T-helper 1 cell treated with Interleukin-12 subunit alpha and Interleukin-12 subunit beta and Interleukin-4 antibody, amounts not matched to agents 30 ng/mL and 1 ng/mL, for 36 hours (primary cell): ENCODE data around the gene COL5A3. TPM values are rescaled to one million over a fixed set of nuclear protein-coding genes. Genes with fewer than 3 reads are reported as not detected.

Experiments used
- intact Hi-C: fragments of 100-400 bp; cut with micrococcal nuclease; formaldehyde crosslinking; loops from one replicate; pipeline ENCODE4 v1.15.1; 2024
- total RNA-seq: library from RNA; stranded (reverse); gene quantifications from 2 replicates; pipeline ENCODE4 v1.2.3, GENCODE V29; 2022

The COL5A3 gene
- total RNA-seq, 1 donor from 2014 or later, result 0.07 TPM

- intact Hi-C loops, result no loop called here
These were observed 1.7 kb upstream of the COL5A3 start for GRCh38 chr19:10011974-10012373.

GRCh38 chr19:10010939-10011338 is 635 bp upstream of the COL5A3 start:
- intact Hi-C loops, result no loop called here

DNA sequence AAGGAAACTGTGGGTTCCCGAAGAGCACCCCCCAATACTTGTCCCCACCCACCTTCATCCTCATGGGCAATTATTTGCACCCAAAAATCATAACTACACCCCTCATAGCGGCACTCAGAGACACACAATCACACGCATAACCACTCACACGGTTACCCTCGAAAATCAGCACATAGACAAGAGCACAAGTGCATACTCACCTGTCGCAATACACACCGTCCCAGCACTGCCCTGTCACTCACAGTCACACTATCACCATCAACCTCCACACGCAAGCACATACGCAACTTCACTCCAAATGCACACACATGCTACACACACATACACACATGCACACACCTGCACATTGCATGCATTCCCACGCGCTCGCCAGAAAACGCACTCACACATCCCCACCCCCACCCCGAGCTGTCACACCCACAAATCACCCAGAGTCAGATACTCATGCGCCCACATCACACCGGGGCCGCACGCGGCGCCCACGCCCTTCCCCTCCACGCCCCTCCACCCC is 535 bp downstream of the COL5A3 start:
- intact Hi-C loops, result no loop called here

DNA sequence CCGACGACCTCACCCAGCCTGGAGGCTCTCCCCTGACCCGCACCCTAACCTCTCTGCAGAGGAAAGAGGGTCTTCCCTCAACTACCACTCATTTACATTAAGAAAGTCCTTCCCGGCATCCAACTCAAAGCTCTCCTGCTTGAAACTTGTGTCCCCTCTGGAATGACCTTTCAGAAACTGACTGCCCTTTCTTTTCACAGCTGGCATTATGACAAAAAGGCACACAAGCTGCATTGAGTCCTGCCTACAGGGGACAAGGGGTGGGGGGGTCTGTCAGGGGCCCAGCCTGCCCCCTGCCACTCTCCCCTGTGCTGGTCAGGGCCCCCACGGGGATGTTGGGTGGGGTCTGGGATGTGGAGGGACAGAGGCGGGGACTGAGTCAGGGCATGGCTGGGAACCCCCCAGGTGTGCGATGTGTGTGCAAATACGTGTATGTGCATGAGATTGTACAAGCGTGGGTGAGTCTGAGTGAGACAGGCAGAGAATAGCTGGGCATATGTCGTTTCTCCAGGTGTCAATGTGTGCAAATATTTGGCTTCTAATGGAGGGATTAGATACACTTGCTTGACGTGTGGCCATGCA is 2.0 kb downstream of the COL5A3 start:
- intact Hi-C loops, result no loop called here

DNA sequence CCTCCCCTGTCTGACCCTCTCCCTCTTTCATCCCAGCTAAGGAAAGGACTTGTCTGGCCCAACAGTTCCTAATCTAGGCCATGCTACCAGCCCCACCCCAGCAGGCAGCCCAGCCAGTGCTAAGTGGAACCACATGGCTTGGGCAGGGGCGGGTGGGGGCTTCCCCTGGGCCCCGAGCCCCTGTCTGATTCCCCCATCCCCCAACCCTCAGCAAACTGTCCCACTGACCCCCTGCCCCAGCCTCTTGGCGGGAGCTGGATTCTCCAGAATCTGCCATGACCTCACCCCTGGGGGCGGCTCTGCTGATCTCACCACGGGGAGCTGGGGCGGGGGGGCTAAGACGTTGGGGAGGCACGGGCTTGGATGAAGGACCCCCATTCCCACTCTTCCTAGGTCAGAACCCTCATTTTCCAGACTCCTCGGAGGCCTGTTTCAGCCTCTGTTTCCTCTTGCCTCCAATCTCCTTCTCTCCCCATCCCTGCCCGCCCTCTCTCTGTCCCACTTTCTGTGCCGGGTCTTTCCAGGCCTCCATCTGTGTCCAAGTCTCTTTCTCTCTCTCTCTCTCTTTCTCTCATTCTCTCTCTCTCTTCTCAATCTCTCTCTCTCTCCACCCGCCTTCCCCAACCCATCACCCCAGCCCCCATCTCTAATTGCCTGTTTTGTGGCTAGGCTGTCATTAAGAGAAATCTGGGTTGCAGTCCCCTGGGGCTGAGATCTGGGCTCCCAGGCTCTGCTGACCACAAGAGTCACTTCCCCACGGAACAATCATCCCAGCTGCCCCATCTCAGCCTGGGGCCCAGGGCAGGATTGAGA is 2.7 kb downstream of the COL5A3 start:
- intact Hi-C loops, result no loop called here

GRCh38 chr19:10006752-10007323 is 3.5 kb downstream of the COL5A3 start:
- intact Hi-C loops, result no loop called here

GRCh38 chr19:10006335-10006708 is 4.0 kb downstream of the COL5A3 start:
- intact Hi-C loops, result no loop called here

- intact Hi-C loops, result no loop called here
These were observed 4.5 kb downstream of the COL5A3 start for GRCh38 chr19:10005632-10006334.

DNA sequence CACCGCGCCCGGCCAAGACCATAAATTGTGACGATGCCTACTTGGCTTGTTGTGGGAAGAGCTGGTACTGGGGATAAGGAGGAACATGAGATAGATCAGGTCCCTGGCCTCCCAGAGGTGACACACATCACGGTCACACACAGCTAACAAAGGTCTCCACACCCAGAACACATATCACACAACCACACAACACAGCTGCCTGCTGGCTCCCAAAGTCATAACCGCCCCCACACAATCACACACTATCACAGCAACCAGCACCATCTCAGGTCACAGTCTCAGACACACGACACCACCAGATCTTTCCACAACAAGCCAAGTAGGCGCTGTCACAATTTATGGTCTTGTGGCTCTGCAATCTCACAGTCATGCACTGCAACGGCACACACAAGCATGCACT is 5.7 kb downstream of the COL5A3 start:
- intact Hi-C loops, result no loop called here

DNA sequence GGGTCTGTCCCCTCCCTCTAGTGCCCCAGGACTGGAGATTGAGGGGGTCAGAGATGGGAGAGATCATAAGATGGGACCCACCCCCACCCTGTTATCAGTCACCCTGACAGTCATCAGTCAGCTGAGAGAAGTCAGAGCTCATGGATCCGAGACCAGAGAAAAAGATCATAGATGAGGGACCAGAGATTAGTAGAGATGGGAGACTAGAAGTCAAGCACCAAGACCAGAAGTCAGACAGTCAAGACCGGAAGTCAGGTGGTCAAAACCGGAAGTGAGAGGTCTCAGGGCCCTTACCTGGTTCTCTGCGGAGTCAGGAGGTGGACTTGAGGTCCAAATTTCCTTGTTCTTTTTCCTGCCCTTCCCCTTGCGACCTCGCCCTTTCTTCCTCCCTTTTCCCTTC is 7.0 kb downstream of the COL5A3 start:
- intact Hi-C loops, result no loop called here

DNA sequence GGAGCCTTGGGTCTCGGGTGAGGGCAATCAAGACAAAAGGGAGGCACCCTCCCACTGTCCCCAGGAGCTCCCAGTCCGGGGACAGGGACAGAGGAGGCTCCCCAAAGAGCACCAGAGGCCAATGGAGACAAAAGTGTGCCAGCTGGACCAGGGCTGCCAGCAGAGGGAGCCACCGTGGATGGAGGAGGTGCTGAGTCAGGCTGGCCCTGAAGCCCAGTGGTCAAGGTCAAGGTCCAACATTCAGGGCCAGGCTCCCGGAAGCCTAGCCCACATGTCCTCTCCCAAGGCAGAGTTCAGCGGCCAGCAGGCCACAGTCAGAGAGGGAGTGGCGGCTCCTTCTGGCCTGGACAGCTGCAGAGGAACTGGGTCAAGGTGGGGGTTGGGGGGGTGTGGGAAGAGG is 8.4 kb downstream of the COL5A3 start:
- intact Hi-C loops, result no loop called here

DNA sequence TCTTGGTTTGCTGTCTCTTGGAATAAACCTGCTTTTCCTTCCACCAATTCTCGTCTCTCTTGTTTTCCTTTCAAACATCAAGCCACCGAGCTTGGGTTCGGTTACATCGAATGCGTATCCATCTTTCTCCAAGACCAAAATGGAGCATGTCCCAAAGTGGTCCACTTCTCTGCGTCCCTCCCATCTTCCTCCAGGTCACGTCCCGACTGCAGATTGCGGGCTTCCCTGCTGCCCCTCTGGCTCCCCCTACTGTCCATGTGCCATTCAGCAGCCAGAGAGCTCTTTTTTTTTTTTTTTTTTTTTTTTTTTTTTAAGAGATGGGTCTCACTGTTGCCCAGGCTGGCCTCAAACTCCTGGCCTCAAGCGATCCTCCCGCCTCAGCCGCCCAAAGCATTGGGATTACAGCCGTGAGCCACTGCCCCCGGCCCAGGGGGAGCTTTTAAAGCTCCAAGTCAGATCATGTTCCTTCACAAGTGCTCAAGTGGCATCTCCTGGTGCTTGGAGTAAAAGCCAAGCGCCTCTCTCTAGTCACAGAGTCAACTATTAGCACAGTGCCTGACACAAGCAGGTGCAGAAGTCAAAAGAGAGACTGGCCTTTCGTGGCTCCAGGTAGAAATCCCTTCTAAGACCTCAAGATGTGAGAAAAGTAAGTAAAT is 10.0 kb downstream of the COL5A3 start:
- intact Hi-C loops, result loop anchor here (1.0 kb wide), 2 partner anchors 66 to 152 kb away; no protein-coding TSS in a partner anchor

DNA sequence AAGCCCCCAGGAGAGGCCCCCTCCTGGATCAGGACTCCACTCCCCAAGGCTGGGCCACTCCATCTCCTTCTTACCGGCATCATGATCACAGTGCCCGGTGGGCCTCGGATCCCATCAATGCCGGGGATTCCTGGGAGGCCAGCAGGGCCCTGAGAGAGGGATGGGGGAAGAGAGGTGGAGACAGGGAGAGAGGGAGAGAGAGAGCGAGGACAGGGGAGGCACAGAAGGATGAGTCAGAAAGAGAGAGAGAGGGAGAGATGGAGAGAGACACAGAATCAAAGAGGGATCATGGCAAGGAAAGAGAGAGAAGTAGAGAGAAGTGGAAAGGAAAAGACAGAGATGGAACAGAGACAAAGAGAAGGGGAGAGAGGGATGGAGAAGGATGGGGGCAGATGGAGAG is 13.8 kb downstream of the COL5A3 start:
- intact Hi-C loops, result no loop called here

GRCh38 chr19:9995999-9996398 is 14.3 kb downstream of the COL5A3 start:
- intact Hi-C loops, result no loop called here

DNA sequence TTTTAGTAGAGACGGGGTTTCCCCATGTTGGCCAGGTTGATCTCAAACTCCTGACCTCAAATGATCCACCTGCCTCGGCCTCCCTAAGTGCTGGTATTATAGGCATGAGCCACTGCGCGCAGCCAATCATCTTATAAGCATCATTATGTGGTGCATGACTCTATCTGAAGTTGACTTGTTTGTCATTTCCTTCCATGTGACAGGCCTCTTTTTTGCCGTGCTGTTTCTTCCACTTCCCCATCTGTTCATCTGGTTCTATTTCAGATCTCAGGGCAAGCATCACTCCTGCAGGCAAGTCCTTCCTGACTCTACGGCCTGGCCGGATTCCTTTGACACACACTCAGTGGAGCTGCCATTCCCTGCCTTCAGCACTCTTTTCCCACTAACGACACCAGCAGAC is 15.2 kb downstream of the COL5A3 start:
- intact Hi-C loops, result no loop called here

- intact Hi-C loops, result no loop called here
These were observed 18.7 kb downstream of the COL5A3 start for GRCh38 chr19:9991425-9992191.

DNA sequence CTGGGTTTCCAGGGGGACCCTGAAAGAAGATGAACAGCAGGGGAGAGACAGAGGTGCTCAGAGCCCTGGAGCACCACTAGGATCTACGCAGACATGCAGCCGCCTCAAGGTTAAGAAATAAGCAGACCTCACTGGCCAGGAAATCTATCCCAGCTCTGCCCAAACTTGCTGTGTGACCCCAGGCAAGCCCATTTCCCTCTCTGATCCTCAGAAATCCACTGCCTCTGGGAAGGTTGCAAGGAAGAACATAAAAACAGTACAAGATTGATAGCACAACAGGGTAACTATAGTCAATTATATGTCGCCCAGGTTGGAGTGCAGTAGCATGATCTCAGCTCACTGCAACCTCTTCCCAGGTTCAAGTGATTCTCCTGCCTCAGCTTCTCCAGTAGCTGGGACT is 20.8 kb downstream of the COL5A3 start:
- intact Hi-C loops, result no loop called here

DNA sequence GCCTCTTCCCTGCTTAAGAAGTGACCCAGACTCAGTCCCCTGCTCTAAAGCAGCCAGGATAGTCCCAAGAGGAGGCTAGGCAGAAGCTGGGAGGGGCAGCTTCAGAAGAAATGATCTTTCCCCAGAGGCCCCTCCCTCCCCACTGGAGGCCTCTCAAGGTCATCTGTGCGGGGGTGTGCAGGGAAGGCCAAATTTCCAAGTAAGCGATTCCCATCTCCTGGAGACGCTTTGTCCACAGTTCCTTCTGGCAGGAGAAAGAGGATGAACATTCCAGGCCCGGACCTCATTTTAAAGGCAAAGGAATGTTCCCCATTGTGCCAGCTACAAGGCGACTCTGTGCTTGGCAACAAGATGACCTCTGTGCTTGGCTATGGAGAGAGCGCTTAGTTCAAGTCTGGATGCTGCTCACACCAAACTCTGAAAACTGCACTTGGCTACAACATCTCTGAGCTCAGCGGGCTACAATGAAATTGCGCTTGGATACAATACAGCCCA is 23.5 kb downstream of the COL5A3 start:
- intact Hi-C loops, result no loop called here

DNA sequence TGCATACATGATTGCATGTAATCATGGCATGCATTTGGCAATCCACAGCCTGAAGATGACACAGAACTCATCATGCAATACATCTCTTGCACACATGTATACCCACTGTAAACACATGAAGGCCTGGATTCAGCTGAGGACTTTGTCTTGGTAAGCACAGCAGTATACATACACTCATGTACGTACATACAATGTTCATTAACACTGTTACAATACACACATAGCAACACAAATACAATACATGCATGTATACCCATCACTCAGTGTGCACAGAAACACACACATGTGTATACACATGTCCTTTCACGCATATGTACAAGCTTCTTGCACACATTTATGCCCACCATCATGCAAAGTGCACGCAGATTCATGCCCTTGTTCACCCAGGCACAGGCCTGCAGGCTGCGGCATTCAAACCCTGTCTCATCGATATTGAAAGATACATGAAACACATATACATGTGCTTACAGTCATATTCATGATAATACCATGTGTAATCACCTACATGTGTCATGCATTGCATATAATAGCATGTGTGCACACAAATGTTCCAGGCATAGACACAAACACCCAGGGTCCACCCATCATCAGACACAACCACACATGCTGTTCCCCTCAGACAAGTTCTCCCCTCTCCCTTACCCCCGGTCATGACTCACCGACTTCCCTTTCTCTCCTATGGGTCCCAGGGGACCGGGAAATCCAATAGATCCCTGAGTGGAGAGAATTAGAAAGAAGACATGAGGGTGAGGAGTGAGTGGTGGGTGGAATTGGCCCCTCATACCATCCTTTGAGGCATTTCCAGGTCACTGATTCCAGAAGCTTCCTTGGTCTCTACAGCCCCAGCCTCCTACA is 28.7 kb downstream of the COL5A3 start:
- intact Hi-C loops, result no loop called here

DNA sequence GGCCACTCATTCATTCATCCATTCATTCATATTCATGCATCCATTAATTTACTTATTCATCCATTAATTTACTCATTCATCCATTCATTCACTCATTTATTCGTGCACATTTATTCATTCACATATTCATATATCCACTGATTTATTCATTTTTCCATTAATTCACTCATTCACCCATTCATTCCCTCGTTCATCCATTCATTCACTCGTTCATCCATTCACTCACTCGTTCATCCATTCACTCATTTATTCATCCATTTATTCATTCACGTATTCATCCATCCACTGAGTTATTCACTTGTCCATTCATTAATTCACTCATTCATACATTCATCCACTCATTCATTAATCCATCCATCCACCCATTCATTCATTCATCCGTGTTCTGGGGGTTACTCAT is 38.2 kb downstream of the COL5A3 start:
- intact Hi-C loops, result no loop called here
